Psoas muscle (tissue), 8 donors: ENCODE results near the gene LDLRAD4. TPM values are rescaled to one million over a fixed set of nuclear protein-coding genes. Genes with fewer than 3 reads are reported as not detected.
A peak's percentile ranks its signal among the peaks of the same experiment; 100 is the strongest.

Experiments used
- ATAC-seq, 4 donors: fragments of 200-7000 bp; cut with Tn5 transposase; one replicate each; pipeline ENCODE4 v1.9.1; 2020; ENCODE audit warnings: moderate library complexity in 3 of 4, mild to moderate bottlenecking in 2 of 4
- DNase-seq, 2 donors: peaks; one replicate each; pipeline ENCODE4 v3.0.0-alpha.2; 2020
- H3K27ac ChIP-seq: fragments of 200-600 bp; one replicate; pipeline ENCODE4 v1.8.0; 2022
- H3K27me3 ChIP-seq, 3 donors: fragments of 200-600 bp in 1 of 3; one replicate each; pipeline versions ENCODE4 v1.6.1 to v1.8.0; 2013 to 2022; ENCODE audit warnings: low read length in 2 of 3, mild to moderate bottlenecking in 2 of 3, moderate library complexity in 1 of 3; ENCODE audit not compliant: insufficient read depth in 3 of 3
- H3K36me3 ChIP-seq, 2 donors: fragments of 200-600 bp in 1 of 2; one replicate each; pipeline versions ENCODE4 v1.6.1 to v1.8.0; 2013 to 2022; ENCODE audit warnings: low read depth in 1 of 2, mild to moderate bottlenecking in 1 of 2, moderate library complexity in 1 of 2; ENCODE audit not compliant: insufficient read depth in 1 of 2
- H3K4me1 ChIP-seq: fragments of 200-600 bp; one replicate; pipeline ENCODE4 v1.8.0; 2022
- H3K4me3 ChIP-seq: fragments of 200-600 bp; one replicate; pipeline ENCODE4 v1.8.0; 2022; ENCODE audit warnings: mild to moderate bottlenecking
- H3K9me3 ChIP-seq: fragments of 200-600 bp; one replicate; pipeline ENCODE4 v1.8.0; 2022
- CTCF ChIP-seq: fragments of 200-600 bp; IDR thresholded peaks from one replicate; pipeline ENCODE4 v1.8.0; 2022; ENCODE audit warnings: antibody characterized with exemption
- WGBS, 3 donors: extraction: QIAGEN DNeasy Blood & Tissue Kit; methylation state at CpG; one replicate each; pipeline versions ENCODE4 v1.1.6 to v1.1.7; 2013; 5-methylcytosine and 5-hydroxymethylcytosine counted together
- intact Hi-C, 2 donors: fragments of 100-400 bp; cut with DNase I; formaldehyde crosslinking; loops; one replicate each; pipeline versions ENCODE4 v1.11.0 to v1.14.2; 2022
- polyA plus RNA-seq, 3 donors: library from polyadenylated mRNA; stranded (reverse); fragments of 200-250 nt; gene quantifications; one replicate each; pipeline ENCODE4 v1.2.3, GENCODE V29; 2013
- total RNA-seq, 4 donors: library from RNA; stranded (reverse); fragmentation: NEBNext Ultra II Directional in 2 of 4; extraction: Animal tissue kit (Norgen Biotek cat#: 25700) in 2 of 4; gene quantifications; one replicate each; pipeline versions ENCODE4 v1.2.1 to v1.2.4, GENCODE V29; 2021 to 2023
- donor health status: healthy with polysubstance abuse.
- donor health status: DM: no; HTN: no; CAD: no; lungs with moderate emphysema.
- donor health status: Bipolar disorder and iron deficiency.
- donor health status: healthy.
- donor health status: DM: yes; HTN: yes; CAD: no.
- donor health status: DM: no; HTN: no; CAD: no.
- donor health status: DM: no; HTN: no; CAD: no.
- donor health status: DM: yes; HTN: yes; CAD: no.

The LDLRAD4 gene
- total and polyA plus RNA-seq, 7 donors, result 1.8 to 13.9 (median 3.8) TPM

DNA sequence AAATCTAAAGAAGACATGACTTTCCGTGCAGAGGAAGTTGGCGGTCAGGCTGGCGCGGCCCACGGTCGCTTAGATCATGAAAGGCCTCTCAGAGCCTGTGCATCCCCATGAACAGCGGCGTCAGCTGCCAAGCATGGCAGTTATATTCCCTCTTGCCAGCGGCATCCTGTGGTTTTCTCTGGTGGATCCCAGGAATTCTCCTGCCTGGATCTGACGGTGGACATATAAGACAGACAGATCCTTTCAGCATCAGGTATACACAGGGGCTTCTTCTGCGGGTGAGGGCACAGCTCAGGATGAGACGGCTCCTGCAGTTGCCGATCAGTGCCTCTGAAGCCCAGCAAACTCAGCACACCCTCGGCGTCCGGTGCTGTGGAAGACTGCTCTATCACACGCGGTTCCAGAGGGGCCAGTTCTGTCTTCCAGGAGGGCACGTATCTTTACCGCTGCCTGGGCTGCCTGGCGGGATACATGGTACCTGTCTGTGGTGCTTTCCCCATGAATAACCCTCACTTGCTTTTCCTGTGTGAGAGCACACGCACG is 157.8 kb downstream of the LDLRAD4 start:
- no peak for TF ChIP-seq CTCF
- Histone ChIP-seq H3K4me1 (peaks cover 58% of the 10 kb centered on the region), H3K4me3 (no peak overlapping the region), H3K27ac (peak overlapping the region; percentile 58), H3K36me3 (no peaks in the 10 kb centered on the region), H3K27me3 (no peaks in the 10 kb centered on the region), H3K9me3 (no peaks in the 10 kb centered on the region)
- no peak for ATAC-seq
- 92 to 95% (median 93%) methylated on average over 23 of the region's 23 CpGs for WGBS, 3 donors
- no peak for DNase-seq
- intact Hi-C loops, result loop anchor here (5.0 to 10.0 kb wide), 3 partner anchors 109 to 156 kb away; no protein-coding TSS in a partner anchor

DNA sequence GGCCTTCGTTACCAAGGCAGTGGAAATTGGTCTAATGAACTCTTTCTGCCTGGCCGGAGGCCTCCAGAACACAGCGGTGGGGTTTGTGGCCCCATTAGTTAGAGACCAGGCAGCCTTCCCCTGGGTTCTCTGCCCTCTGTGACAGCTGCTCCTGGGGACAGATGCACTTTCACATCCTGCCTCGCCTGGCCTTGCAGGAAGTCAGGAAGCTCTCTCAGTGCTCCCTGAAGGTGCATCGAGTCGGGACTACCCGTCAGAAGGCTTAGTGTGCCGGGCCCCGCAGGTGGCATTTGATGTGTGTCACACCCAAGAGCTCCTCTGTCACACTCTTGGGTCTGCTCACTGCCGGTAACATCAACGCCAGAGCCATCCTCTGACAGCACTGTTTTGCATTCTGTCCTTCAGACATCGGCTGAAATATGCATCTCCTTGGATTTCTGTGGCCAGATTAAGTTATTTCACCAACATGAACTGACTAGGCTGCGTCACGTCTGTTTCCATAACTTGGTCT is 158.3 kb downstream of the LDLRAD4 start:
- intact Hi-C loops, result loop anchor here (5.0 to 10.0 kb wide), 3 partner anchors 110 to 155 kb away; no protein-coding TSS in a partner anchor

DNA sequence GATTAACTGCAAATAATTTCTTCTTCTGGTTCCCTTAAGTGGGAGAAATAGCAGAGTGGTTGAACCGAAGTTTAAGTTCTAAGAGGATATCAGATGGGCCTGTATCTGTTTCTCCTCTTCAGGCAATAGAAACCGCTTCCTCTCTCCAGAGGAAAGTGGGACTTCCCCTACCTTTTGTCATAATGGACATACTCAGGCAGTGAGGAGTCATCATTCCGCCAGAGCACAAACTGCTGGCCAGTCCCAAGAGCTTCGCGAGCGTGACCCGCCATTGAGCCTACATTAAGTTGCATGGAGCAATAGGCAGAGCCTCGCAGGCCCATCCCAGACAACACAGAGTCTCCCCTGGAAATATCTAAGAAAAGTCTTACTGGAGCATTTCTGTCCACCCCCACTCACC is 158.9 kb downstream of the LDLRAD4 start:
- WGBS, 3 donors, result 77 to 82% (median 79%) methylated on average over 8 of the region's 8 CpGs
- Histone ChIP-seq H3K9me3 (no peaks in the 10 kb centered on the region), H3K27me3 (no peaks in the 10 kb centered on the region), H3K4me1 (peaks cover 64% of the 10 kb centered on the region), H3K36me3 (no peaks in the 10 kb centered on the region), H3K4me3 (no peak overlapping the region), H3K27ac (peak overlapping the region; percentile 58)
- ATAC-seq, result peak; percentile 11 to 72 (median 30)
- no peak for TF ChIP-seq CTCF
- intact Hi-C loops, result loop anchor here (5.0 to 10.0 kb wide), 3 partner anchors 110 to 155 kb away; no protein-coding TSS in a partner anchor
- no peak for DNase-seq

More for the DNA sequence above, 158.3 kb downstream of the LDLRAD4 start:
- Histone ChIP-seq H3K9me3 (no peaks in the 10 kb centered on the region), H3K27me3 (no peaks in the 10 kb centered on the region), H3K4me3 (no peak overlapping the region), H3K27ac (peak overlapping the region; percentile 58), H3K36me3 (no peaks in the 10 kb centered on the region), H3K4me1 (peaks cover 61% of the 10 kb centered on the region)
- ATAC-seq, result peak in 1 of 4 donors; percentile 16
- DNase-seq, result no peak
- no peak for TF ChIP-seq CTCF
- whole genome bisulfite sequencing, 3 donors, result 85 to 88% (median 88%) methylated on average over 14 of the region's 14 CpGs

DNA sequence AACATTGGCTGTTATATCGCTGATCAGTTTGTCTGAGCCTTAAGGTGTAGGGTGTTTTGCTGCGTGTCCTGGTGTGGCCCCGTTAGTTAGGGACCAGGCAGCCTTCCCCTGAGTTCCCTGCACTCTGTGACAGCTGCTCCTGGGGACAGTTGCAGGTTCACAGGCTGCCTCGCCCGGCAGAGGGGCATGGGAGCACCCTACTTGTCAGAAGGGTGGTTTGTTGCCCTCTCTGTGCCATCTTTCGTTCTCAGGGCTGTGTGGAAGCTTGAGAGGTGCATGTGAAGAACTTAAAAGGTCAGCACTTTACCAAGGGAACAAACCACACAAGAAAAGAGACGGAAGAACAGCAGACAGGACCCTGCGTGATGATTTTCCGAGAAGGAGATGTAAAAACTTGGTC is 159.6 kb downstream of the LDLRAD4 start:
- H3K36me3 ChIP-seq, result no peaks in the 10 kb centered on the region
- H3K4me1 ChIP-seq, result peaks cover 64% of the 10 kb centered on the region
- 73 to 93% (median 82%) methylated on average over 9 of the region's 9 CpGs for WGBS, 3 donors
- H3K27me3 ChIP-seq, result no peaks in the 10 kb centered on the region
- peak overlapping the region; percentile 58 for H3K27ac ChIP-seq
- no peak for DNase-seq
- no peaks in the 10 kb centered on the region for H3K9me3 ChIP-seq
- intact Hi-C loops, result loop anchor here (2.0 to 10.0 kb wide), 4 partner anchors 111 to 161 kb away; no protein-coding TSS in a partner anchor
- no peak for TF ChIP-seq CTCF
- peak in 1 of 4 donors; percentile 18 for ATAC-seq
- H3K4me3 ChIP-seq, result no peak overlapping the region
